ENCODE measurements around the gene MACF1.

Gene MACF1

GRCh38 chr1:39386997-39387396 is 182.5 kb downstream of the MACF1 start:
- TF ChIP-seq CTCF (IDR thresholded peaks at IDR 0.05; ENCODE audit: extremely low read depth, missing control alignments) = no peak

GRCh38 chr1:39387452-39387851 is 183.0 kb downstream of the MACF1 start:
- no peak for DNase-seq (ENCODE audit: low spot score)
- TF ChIP-seq CTCF (IDR thresholded peaks at IDR 0.05; ENCODE audit: extremely low read depth, missing control alignments) = no peak

More at GRCh38 chr1:39386997-39387396, 182.5 kb downstream of the MACF1 start:
- DNase-seq (ENCODE audit: low spot score) = no peak

- DNase-seq (ENCODE audit: low spot score) = peak; percentile 24
- no peak for TF ChIP-seq CTCF (IDR thresholded peaks at IDR 0.05; ENCODE audit: extremely low read depth, missing control alignments)
These were observed 187.5 kb downstream of the MACF1 start for GRCh38 chr1:39391691-39392679.

GRCh38 chr1:39392851-39393573 is 188.5 kb downstream of the MACF1 start:
- no peak for DNase-seq (ENCODE audit: low spot score)
- no peak for TF ChIP-seq CTCF (IDR thresholded peaks at IDR 0.05; ENCODE audit: extremely low read depth, missing control alignments)

- TF ChIP-seq CTCF (IDR thresholded peaks at IDR 0.05; ENCODE audit: extremely low read depth, missing control alignments) = no peak
- no peak for DNase-seq (ENCODE audit: low spot score)
These were observed 189.2 kb downstream of the MACF1 start for GRCh38 chr1:39393645-39394044.

- no peak for TF ChIP-seq CTCF (IDR thresholded peaks at IDR 0.05; ENCODE audit: extremely low read depth, missing control alignments)
These were observed 189.6 kb downstream of the MACF1 start for GRCh38 chr1:39394059-39394458.

GRCh38 chr1:39394598-39394997 is 190.1 kb downstream of the MACF1 start:
- no peak for DNase-seq (ENCODE audit: low spot score)
- TF ChIP-seq CTCF (IDR thresholded peaks at IDR 0.05; ENCODE audit: extremely low read depth, missing control alignments) = no peak

More at GRCh38 chr1:39394059-39394458, 189.6 kb downstream of the MACF1 start:
- DNase-seq (ENCODE audit: low spot score) = no peak
